Mucosa of gallbladder (tissue), 1 donor: ENCODE data around the gene LRGUK. TPM values are rescaled to one million over a fixed set of nuclear protein-coding genes. Genes with fewer than 3 reads are reported as not detected.
"Not testable (repeated sequence)": the region's sequence is repeated elsewhere in the genome, so short reads cannot be mapped to it uniquely, and the experiment has no call there.

Experiments
- DNase-seq: peaks from one replicate; pipeline ENCODE4 v3.0.0-alpha.2; 2020; ENCODE audit warnings: low spot score
- total RNA-seq: library from RNA; stranded (reverse); gene quantifications from one replicate; pipeline ENCODE4 v1.2.1, GENCODE V29; 2021
- donor health status: DM: no; HTN: no; CAD: no.

Gene LRGUK
- 2.4 TPM for total RNA-seq

GRCh38 chr7:134126966-134127848 is at the start of gene LRGUK:
TSS of gene LRGUK (plus strand) at chr7:134127340. CDS start at chr7:134127368, 28 bp downstream.
- peak; percentile 83 for DNase-seq

GRCh38 chr7:134077560-134077959 is 49.6 kb upstream of the LRGUK start:
- not testable (repeated sequence) for DNase-seq

- DNase-seq = no peak
Measured at GRCh38 chr7:134078991-134079390, 48.1 kb upstream of the LRGUK start.

- DNase-seq = no peak
Measured at GRCh38 chr7:134081695-134082094, 45.4 kb upstream of the LRGUK start.

- DNase-seq = no peak
Measured at GRCh38 chr7:134083766-134084487, 43.2 kb upstream of the LRGUK start.

GRCh38 chr7:134084488-134085144 is 42.5 kb upstream of the LRGUK start:
- no peak for DNase-seq

GRCh38 chr7:134085311-134085710 is 41.8 kb upstream of the LRGUK start:
- DNase-seq = no peak

- DNase-seq = no peak
Measured at GRCh38 chr7:134086998-134087735, 40.0 kb upstream of the LRGUK start.

- DNase-seq = no peak
Measured at GRCh38 chr7:134088199-134088598, 38.9 kb upstream of the LRGUK start.

- DNase-seq = no peak
Measured at GRCh38 chr7:134089446-134089845, 37.7 kb upstream of the LRGUK start.

- no peak for DNase-seq
Measured at GRCh38 chr7:134098072-134098471, 29.1 kb upstream of the LRGUK start.

GRCh38 chr7:134101716-134102115 is 25.4 kb upstream of the LRGUK start:
- no peak for DNase-seq

- no peak for DNase-seq
Measured at GRCh38 chr7:134104166-134104565, 23.0 kb upstream of the LRGUK start.

- DNase-seq = no peak
Measured at GRCh38 chr7:134105841-134106240, 21.3 kb upstream of the LRGUK start.

- no peak for DNase-seq
Measured at GRCh38 chr7:134108802-134109201, 18.3 kb upstream of the LRGUK start.

GRCh38 chr7:134113655-134114054 is 13.5 kb upstream of the LRGUK start:
- no peak for DNase-seq

- DNase-seq = no peak
Measured at GRCh38 chr7:134114992-134115391, 12.1 kb upstream of the LRGUK start.

- no peak for DNase-seq
Measured at GRCh38 chr7:134120405-134120804, 6.7 kb upstream of the LRGUK start.

GRCh38 chr7:134121632-134122139 is 5.5 kb upstream of the LRGUK start:
- DNase-seq = no peak

- DNase-seq = no peak
Measured at GRCh38 chr7:134122980-134123379, 4.2 kb upstream of the LRGUK start.

- DNase-seq = no peak
Measured at GRCh38 chr7:134126146-134126545, 994 bp upstream of the LRGUK start.

- DNase-seq = no peak
Measured at GRCh38 chr7:134126596-134126965, 559 bp upstream of the LRGUK start.
